ENCODE results near the gene FASTKD3. TPM values are rescaled to one million over a fixed set of nuclear protein-coding genes. Genes with fewer than 3 reads are reported as not detected.

Gene FASTKD3
- total and polyA plus RNA-seq, 2 donors from 2014 or later = 11.3 to 15.3 TPM

DNA sequence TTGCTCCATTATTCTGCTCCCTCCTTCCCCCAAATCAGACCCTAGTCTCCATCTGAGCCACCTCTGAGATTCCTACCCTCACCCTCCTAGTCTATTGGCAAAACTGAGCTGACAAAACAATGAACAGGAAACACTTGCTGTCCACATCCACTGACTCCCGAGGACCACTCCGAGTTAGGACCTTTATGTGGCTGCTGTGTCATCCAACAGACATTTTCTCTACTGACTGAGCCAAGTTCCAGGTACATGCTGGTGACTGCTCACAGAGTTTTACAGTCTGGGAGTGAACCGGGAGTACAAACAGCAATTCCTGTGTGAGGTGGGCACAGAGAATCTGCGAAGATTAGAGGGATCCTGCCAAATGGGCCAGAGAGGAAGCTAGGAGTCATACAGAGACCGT is 57.1 kb downstream of the FASTKD3 start:
- Histone ChIP-seq H3K4me1 (ENCODE audit: control insufficient read depth in 2 of 3, insufficient read depth in 2 of 3, low read depth in 1 of 3, low read length in 3 of 3) (no peaks in the 10 kb centered on the region), H3K36me3 (ENCODE audit: control insufficient read depth in 2 of 3, insufficient read depth in 3 of 3, low read length in 3 of 3) (no peaks in the 10 kb centered on the region), H3K27me3 (ENCODE audit: control insufficient read depth, insufficient read depth, low read length) (no peaks in the 10 kb centered on the region), H3K27ac (ENCODE audit: low read depth in 2 of 2, low read length in 2 of 2) (no peak overlapping the region), H3K9me3 (ENCODE audit: control insufficient read depth in 2 of 3, insufficient read depth in 1 of 3, low read length in 3 of 3) (no peaks in the 10 kb centered on the region), H3K9ac (ENCODE audit: low read length in 3 of 3) (no peak overlapping the region), H3K4me3 (ENCODE audit: low read length in 3 of 3) (no peak overlapping the region)
- FAIRE-seq (no peak), DNase-seq (no peak)
- TF ChIP-seq, protein P1, sequence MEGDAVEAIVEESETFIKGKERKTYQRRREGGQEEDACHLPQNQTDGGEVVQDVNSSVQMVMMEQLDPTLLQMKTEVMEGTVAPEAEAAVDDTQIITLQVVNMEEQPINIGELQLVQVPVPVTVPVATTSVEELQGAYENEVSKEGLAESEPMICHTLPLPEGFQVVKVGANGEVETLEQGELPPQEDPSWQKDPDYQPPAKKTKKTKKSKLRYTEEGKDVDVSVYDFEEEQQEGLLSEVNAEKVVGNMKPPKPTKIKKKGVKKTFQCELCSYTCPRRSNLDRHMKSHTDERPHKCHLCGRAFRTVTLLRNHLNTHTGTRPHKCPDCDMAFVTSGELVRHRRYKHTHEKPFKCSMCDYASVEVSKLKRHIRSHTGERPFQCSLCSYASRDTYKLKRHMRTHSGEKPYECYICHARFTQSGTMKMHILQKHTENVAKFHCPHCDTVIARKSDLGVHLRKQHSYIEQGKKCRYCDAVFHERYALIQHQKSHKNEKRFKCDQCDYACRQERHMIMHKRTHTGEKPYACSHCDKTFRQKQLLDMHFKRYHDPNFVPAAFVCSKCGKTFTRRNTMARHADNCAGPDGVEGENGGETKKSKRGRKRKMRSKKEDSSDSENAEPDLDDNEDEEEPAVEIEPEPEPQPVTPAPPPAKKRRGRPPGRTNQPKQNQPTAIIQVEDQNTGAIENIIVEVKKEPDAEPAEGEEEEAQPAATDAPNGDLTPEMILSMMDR (IDR thresholded peaks at IDR 0.05; ENCODE audit: borderline replicate concordance, extremely low read depth, insufficient read depth) = no peak
- intact Hi-C loops (cut with DNase I) = no loop called here

Other genes starting within 250 kb of the FASTKD3 start
- 3.6 TPM for gene CFAP90, start 17.9 kb downstream of the FASTKD3 start, total RNA-seq
- 7.7 TPM for gene CFAP90, start 17.9 kb downstream of the FASTKD3 start, polyA plus RNA-seq (ENCODE audit: insufficient read depth, low read depth, low replicate concordance)
- gene MTRR, start 117 bp upstream of the FASTKD3 start, total RNA-seq = 75.8 TPM
- 19.6 TPM for gene MTRR, start 117 bp upstream of the FASTKD3 start, polyA plus RNA-seq (ENCODE audit: insufficient read depth, low read depth, low replicate concordance)